HCT116 (cell line): Measurements from ENCODE around the gene IFT74.

Source experiments
- POLR2A ChIP-seq: IDR thresholded peaks from 2 replicates; pipeline ENCODE4 v1.7.0; 2011; ENCODE audit warnings: borderline replicate concordance; ENCODE audit not compliant: insufficient read depth, insufficient read length; ENCODE audit errors: extremely low read depth
- YY1 ChIP-seq: IDR thresholded peaks from 2 replicates; pipeline ENCODE4 v1.6.1; 2011; ENCODE audit warnings: low read length, low read depth, moderate library complexity, mild to moderate bottlenecking; ENCODE audit not compliant: insufficient replicate concordance; ENCODE audit errors: extremely low read depth
- TF ChIP-seq, protein P1 (sequence below), 3 experiments: fragments of 200-600 bp in 1 of 3; sonication (generic) in 1 of 3; IDR thresholded peaks in 2 of 3; conservative IDR thresholded peaks in 1 of 3; 2 replicates each; pipeline ENCODE4 v1.5.1; 2012 to 2017; ENCODE audit warnings: low read depth in 2 of 3, low read length in 2 of 3, antibody characterized with exemption in 1 of 3, borderline replicate concordance in 1 of 3, control low read depth in 1 of 3, mild to moderate bottlenecking in 1 of 3, mixed read lengths in 1 of 3, mixed run types in 1 of 3, moderate library complexity in 1 of 3; ENCODE audit not compliant: insufficient read depth in 1 of 3
- TF ChIP-seq, protein P2 (sequence below): IDR thresholded peaks from 2 replicates; pipeline ENCODE4 v1.6.1; 2012; ENCODE audit warnings: low read depth

DNA sequence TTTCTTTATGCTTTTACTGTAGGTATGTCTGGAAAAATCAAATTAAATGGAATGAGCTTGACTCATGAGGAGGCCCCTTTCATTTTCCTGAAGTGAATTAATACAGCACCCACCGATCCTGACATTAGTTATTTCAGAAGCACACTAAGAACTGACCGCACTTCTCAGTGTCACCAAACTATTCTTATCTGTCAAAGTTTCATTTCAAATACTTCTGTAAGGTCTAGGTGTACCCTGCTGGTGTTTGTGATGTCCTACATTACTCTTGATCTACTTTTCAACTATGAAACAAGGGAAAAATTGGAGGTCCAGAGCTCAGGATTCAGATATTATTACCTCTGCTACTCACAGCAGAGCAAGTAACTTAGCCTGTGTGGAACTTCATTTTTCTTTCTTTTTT is 151.0 kb downstream of the IFT74 start:
- TF ChIP-seq, protein P1, sequence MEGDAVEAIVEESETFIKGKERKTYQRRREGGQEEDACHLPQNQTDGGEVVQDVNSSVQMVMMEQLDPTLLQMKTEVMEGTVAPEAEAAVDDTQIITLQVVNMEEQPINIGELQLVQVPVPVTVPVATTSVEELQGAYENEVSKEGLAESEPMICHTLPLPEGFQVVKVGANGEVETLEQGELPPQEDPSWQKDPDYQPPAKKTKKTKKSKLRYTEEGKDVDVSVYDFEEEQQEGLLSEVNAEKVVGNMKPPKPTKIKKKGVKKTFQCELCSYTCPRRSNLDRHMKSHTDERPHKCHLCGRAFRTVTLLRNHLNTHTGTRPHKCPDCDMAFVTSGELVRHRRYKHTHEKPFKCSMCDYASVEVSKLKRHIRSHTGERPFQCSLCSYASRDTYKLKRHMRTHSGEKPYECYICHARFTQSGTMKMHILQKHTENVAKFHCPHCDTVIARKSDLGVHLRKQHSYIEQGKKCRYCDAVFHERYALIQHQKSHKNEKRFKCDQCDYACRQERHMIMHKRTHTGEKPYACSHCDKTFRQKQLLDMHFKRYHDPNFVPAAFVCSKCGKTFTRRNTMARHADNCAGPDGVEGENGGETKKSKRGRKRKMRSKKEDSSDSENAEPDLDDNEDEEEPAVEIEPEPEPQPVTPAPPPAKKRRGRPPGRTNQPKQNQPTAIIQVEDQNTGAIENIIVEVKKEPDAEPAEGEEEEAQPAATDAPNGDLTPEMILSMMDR (IDR thresholded peaks at IDR 0.05 in 2 of 3, conservative IDR thresholded peaks at IDR 0.05 in 1 of 3; ENCODE audit: borderline replicate concordance in 1 of 3, insufficient read depth in 1 of 3, low read depth in 2 of 3, low read length in 2 of 3) = no peak
- TF ChIP-seq YY1 (no peak), POLR2A (no peak)
- TF ChIP-seq, protein P2, sequence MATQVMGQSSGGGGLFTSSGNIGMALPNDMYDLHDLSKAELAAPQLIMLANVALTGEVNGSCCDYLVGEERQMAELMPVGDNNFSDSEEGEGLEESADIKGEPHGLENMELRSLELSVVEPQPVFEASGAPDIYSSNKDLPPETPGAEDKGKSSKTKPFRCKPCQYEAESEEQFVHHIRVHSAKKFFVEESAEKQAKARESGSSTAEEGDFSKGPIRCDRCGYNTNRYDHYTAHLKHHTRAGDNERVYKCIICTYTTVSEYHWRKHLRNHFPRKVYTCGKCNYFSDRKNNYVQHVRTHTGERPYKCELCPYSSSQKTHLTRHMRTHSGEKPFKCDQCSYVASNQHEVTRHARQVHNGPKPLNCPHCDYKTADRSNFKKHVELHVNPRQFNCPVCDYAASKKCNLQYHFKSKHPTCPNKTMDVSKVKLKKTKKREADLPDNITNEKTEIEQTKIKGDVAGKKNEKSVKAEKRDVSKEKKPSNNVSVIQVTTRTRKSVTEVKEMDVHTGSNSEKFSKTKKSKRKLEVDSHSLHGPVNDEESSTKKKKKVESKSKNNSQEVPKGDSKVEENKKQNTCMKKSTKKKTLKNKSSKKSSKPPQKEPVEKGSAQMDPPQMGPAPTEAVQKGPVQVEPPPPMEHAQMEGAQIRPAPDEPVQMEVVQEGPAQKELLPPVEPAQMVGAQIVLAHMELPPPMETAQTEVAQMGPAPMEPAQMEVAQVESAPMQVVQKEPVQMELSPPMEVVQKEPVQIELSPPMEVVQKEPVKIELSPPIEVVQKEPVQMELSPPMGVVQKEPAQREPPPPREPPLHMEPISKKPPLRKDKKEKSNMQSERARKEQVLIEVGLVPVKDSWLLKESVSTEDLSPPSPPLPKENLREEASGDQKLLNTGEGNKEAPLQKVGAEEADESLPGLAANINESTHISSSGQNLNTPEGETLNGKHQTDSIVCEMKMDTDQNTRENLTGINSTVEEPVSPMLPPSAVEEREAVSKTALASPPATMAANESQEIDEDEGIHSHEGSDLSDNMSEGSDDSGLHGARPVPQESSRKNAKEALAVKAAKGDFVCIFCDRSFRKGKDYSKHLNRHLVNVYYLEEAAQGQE = no peak
